MM.1S (cell line): Measurements from ENCODE around the gene PYGO2.

Experiments
- DNase-seq: peaks from one replicate; pipeline ENCODE4 v3.0.0-alpha.2; 2015
- H2AFZ ChIP-seq: fragments of 300-600 bp; sonication (generic); 2 replicates; pipeline ENCODE4 v1.6.0; 2016; ENCODE audit warnings: antibody characterized with exemption, low read length
- H3F3A ChIP-seq: fragments of 300-600 bp; sonication (generic); 2 replicates; pipeline ENCODE4 v1.6.1; 2016; ENCODE audit warnings: mild to moderate bottlenecking, antibody characterized with exemption, low read length, moderate library complexity, mixed read lengths; ENCODE audit not compliant: insufficient read depth
- H3K27ac ChIP-seq: fragments of 300-600 bp; sonication (generic); 2 replicates; pipeline ENCODE4 v1.5.1; 2016; ENCODE audit warnings: mild to moderate bottlenecking, low read length
- H3K27me3 ChIP-seq: fragments of 300-600 bp; sonication (generic); replicated peaks from 2 replicates; pipeline ENCODE4 v1.6.0; 2016; ENCODE audit warnings: low read length; ENCODE audit not compliant: insufficient read depth
- H3K36me3 ChIP-seq: fragments of 300-600 bp; sonication (generic); replicated peaks from 2 replicates; pipeline ENCODE4 v1.6.1; 2016; ENCODE audit warnings: mild to moderate bottlenecking, low read length, mixed read lengths; ENCODE audit not compliant: insufficient read depth
- H3K4me1 ChIP-seq: fragments of 300-600 bp; sonication (generic); 2 replicates; pipeline ENCODE4 v1.6.1; 2016; ENCODE audit warnings: low read length, mixed read lengths
- H3K4me2 ChIP-seq: fragments of 300-600 bp; sonication (generic); 2 replicates; pipeline ENCODE4 v1.6.0; 2016; ENCODE audit warnings: low read depth, low read length
- H3K4me3 ChIP-seq: fragments of 300-600 bp; sonication (generic); 2 replicates; pipeline ENCODE4 v1.5.1; 2016; ENCODE audit warnings: low read length, mixed read lengths
- H3K79me2 ChIP-seq: fragments of 300-600 bp; sonication (generic); 2 replicates; pipeline ENCODE4 v1.6.1; 2016; ENCODE audit warnings: mixed run types, low read length, mixed read lengths
- H3K9ac ChIP-seq: fragments of 300-600 bp; sonication (generic); 2 replicates; pipeline ENCODE4 v1.6.1; 2016; ENCODE audit warnings: low read length, mixed read lengths
- H3K9me2 ChIP-seq: fragments of 300-600 bp; sonication (generic); replicated peaks from 2 replicates; pipeline ENCODE4 v1.6.1; 2016; ENCODE audit warnings: mild to moderate bottlenecking, low read length, mixed read lengths; ENCODE audit not compliant: insufficient read depth
- H3K9me3 ChIP-seq: fragments of 300-600 bp; sonication (generic); replicated peaks from 2 replicates; pipeline ENCODE4 v1.6.1; 2016; ENCODE audit warnings: mild to moderate bottlenecking, low read length, mixed read lengths; ENCODE audit not compliant: insufficient read depth
- H4K20me1 ChIP-seq: fragments of 300-600 bp; sonication (generic); 2 replicates; pipeline ENCODE4 v1.6.1; 2016; ENCODE audit warnings: mild to moderate bottlenecking, low read length, moderate library complexity, mixed read lengths; ENCODE audit not compliant: insufficient read depth
- CTCF ChIP-seq: fragments of 300-600 bp; sonication (generic); IDR thresholded peaks from 2 replicates; pipeline ENCODE4 v1.5.1; 2016; ENCODE audit warnings: antibody characterized with exemption, low read length, mixed read lengths
- EZH2 ChIP-seq: fragments of 300-600 bp; sonication (generic); optimal IDR thresholded peaks from 2 replicates; pipeline ENCODE3; 2017; ENCODE audit warnings: low read depth, mild to moderate bottlenecking, antibody characterized with exemption, low read length, mixed read lengths
- EZH2phosphoT487 ChIP-seq: fragments of 300-600 bp; sonication (generic); IDR thresholded peaks from 2 replicates; pipeline ENCODE4 v1.6.1; 2018; ENCODE audit warnings: antibody characterized with exemption, low read length

The PYGO2 gene

GRCh38 chr1:154923695-154924094, 37.9 kb downstream of the PYGO2 start:
- Histone ChIP-seq H3K4me3 (no peak overlapping the region), H4K20me1 (no peaks in the 10 kb centered on the region), H3K9me3 (no peaks in the 10 kb centered on the region), H3K27ac (no peak overlapping the region), H3K9ac (no peak overlapping the region), H3K36me3 (no peaks in the 10 kb centered on the region; the same call in 1 of the 2 replicates), H3K9me2 (no peaks in the 10 kb centered on the region), H3K79me2 (no peaks in the 10 kb centered on the region), H3K4me1 (no peaks in the 10 kb centered on the region), H2AFZ (no peak overlapping the region), H3F3A (no peaks in the 10 kb centered on the region), H3K4me2 (no peak overlapping the region), H3K27me3 (no peaks in the 10 kb centered on the region)
- no peak for DNase-seq
- no peak for TF ChIP-seq EZH2
- TF ChIP-seq CTCF: no peak
- TF ChIP-seq EZH2phosphoT487: no peak

GRCh38 chr1:154913273-154913672, 48.3 kb downstream of the PYGO2 start:
- H3K4me2 ChIP-seq: no peak overlapping the region
- H3K9ac ChIP-seq: no peak overlapping the region
- no peaks in the 10 kb centered on the region for H3K4me1 ChIP-seq
- H3K36me3 ChIP-seq: no peaks in the 10 kb centered on the region
- no peaks in the 10 kb centered on the region for H3K9me2 ChIP-seq
- no peak overlapping the region for H2AFZ ChIP-seq
- H4K20me1 ChIP-seq: no peaks in the 10 kb centered on the region
- TF ChIP-seq CTCF: no peak
- no peak for TF ChIP-seq EZH2
- no peak for TF ChIP-seq EZH2phosphoT487
- H3K79me2 ChIP-seq: no peaks in the 10 kb centered on the region
- no peak overlapping the region for H3K27ac ChIP-seq
- H3K4me3 ChIP-seq: no peak overlapping the region
- no peaks in the 10 kb centered on the region for H3K9me3 ChIP-seq
- H3K27me3 ChIP-seq: no peaks in the 10 kb centered on the region
- no peaks in the 10 kb centered on the region for H3F3A ChIP-seq
- no peak for DNase-seq

- TF ChIP-seq EZH2 (no peak), EZH2phosphoT487 (no peak), CTCF (no peak)
- Histone ChIP-seq H3K4me1 (no peaks in the 10 kb centered on the region), H3K4me2 (no peak overlapping the region), H3K36me3 (no peaks in the 10 kb centered on the region), H3K4me3 (no peak overlapping the region), H4K20me1 (no peaks in the 10 kb centered on the region), H3F3A (no peaks in the 10 kb centered on the region), H3K9me2 (no peaks in the 10 kb centered on the region), H3K9ac (no peak overlapping the region), H3K27me3 (no peaks in the 10 kb centered on the region), H3K27ac (no peak overlapping the region), H3K9me3 (no peaks in the 10 kb centered on the region), H2AFZ (no peak overlapping the region), H3K79me2 (no peaks in the 10 kb centered on the region)
- no peak for DNase-seq
Measured at GRCh38 chr1:154912755-154913154, 48.8 kb downstream of the PYGO2 start.
